H1 (cell line): Measurements from ENCODE around the gene C1QL3.

Experiments
- PHF8 ChIP-seq: fragments of 200-600 bp; sonication (generic); conservative IDR thresholded peaks from 2 replicates; pipeline ENCODE4 v1.7.1; 2012; ENCODE audit warnings: low read depth, mild to moderate bottlenecking, inconsistent platforms, low read length, moderate library complexity
- POLR2A ChIP-seq, 2 experiments: IDR thresholded peaks; 1 replicate in 1 of 2; 2 replicates in 1 of 2; pipeline ENCODE4 v1.6.1; 2011; ENCODE audit warnings: low read depth in 2 of 2, low read length in 2 of 2, mild to moderate bottlenecking in 2 of 2; ENCODE audit errors: control extremely low read depth in 1 of 2
- POLR2AphosphoS5 ChIP-seq: IDR thresholded peaks from 2 replicates; pipeline ENCODE4 v1.6.1; 2011; ENCODE audit warnings: low read depth, low read length
- TF ChIP-seq, protein P1 (sequence below), 3 experiments: IDR thresholded peaks; 1 replicate in 2 of 3; 2 replicates in 1 of 3; pipeline versions ENCODE4 v1.5.1 to v1.6.1; 2011; ENCODE audit warnings: low read length in 3 of 3, mild to moderate bottlenecking in 3 of 3, inconsistent platforms in 2 of 3, low read depth in 1 of 3, moderate library complexity in 1 of 3; ENCODE audit not compliant: insufficient read depth in 1 of 3; ENCODE audit errors: control extremely low read depth in 1 of 3

GRCh38 chr10:16521311-16522016 is at the start of gene C1QL3:
- 0 out of 2 replicates have a peak, but pooled peaks have one; percentile 3 for TF ChIP-seq PHF8
- TF ChIP-seq POLR2A (IDR thresholded peaks at IDR 0.05; ENCODE audit: control extremely low read depth in 1 of 2, low read depth in 2 of 2, low read length in 2 of 2) = no peak
- TF ChIP-seq POLR2AphosphoS5 = no peak
- TF ChIP-seq, protein P1, sequence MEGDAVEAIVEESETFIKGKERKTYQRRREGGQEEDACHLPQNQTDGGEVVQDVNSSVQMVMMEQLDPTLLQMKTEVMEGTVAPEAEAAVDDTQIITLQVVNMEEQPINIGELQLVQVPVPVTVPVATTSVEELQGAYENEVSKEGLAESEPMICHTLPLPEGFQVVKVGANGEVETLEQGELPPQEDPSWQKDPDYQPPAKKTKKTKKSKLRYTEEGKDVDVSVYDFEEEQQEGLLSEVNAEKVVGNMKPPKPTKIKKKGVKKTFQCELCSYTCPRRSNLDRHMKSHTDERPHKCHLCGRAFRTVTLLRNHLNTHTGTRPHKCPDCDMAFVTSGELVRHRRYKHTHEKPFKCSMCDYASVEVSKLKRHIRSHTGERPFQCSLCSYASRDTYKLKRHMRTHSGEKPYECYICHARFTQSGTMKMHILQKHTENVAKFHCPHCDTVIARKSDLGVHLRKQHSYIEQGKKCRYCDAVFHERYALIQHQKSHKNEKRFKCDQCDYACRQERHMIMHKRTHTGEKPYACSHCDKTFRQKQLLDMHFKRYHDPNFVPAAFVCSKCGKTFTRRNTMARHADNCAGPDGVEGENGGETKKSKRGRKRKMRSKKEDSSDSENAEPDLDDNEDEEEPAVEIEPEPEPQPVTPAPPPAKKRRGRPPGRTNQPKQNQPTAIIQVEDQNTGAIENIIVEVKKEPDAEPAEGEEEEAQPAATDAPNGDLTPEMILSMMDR (IDR thresholded peaks at IDR 0.05; ENCODE audit: control extremely low read depth in 1 of 3, insufficient read depth in 1 of 3, low read depth in 1 of 3, low read length in 3 of 3) = no peak
